Mammary epithelial cell (primary cell): ENCODE measurements around the gene CTBP2.

ENCODE experiments used
- EZH2 ChIP-seq: IDR thresholded peaks from 2 replicates; pipeline ENCODE4 v1.6.1; 2012; ENCODE audit warnings: low read length, inconsistent platforms, borderline replicate concordance
- TF ChIP-seq, protein P1 (sequence below), 2 donors: IDR thresholded peaks in 1 of 2; conservative IDR thresholded peaks in 1 of 2; 2 replicates each; pipeline ENCODE4 v1.5.1; 2011 to 2012; ENCODE audit warnings: inconsistent platforms in 2 of 2, low read length in 2 of 2, mild to moderate bottlenecking in 2 of 2, control low read depth in 1 of 2, low read depth in 1 of 2; ENCODE audit not compliant: insufficient read depth in 1 of 2; ENCODE audit errors: extremely low read depth in 1 of 2

DNA sequence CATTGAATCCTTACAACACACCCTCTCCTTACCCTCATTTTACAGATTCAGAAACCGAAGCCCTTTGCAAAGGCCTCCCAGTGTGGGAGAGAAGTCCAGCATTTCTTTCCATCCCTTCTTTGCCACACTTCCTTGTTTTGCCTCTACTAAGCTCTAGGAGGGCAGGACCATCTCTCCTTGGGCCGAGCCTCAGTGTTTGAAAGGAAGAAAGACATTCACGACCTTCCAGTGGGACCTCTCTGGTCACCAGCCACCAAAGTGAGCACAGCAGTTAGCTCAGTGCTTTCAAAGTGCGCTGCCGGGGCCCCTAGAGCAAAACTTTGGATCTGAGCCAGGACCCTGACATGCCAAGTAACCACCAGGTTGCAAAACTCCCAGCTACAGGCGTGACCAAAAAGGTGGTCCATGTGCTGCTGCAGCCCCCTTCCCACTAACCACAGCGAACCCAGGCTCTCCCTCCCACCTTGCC lies 12.4 kb downstream of the CTBP2 start:
- no peak for TF ChIP-seq EZH2
- TF ChIP-seq, protein P1, sequence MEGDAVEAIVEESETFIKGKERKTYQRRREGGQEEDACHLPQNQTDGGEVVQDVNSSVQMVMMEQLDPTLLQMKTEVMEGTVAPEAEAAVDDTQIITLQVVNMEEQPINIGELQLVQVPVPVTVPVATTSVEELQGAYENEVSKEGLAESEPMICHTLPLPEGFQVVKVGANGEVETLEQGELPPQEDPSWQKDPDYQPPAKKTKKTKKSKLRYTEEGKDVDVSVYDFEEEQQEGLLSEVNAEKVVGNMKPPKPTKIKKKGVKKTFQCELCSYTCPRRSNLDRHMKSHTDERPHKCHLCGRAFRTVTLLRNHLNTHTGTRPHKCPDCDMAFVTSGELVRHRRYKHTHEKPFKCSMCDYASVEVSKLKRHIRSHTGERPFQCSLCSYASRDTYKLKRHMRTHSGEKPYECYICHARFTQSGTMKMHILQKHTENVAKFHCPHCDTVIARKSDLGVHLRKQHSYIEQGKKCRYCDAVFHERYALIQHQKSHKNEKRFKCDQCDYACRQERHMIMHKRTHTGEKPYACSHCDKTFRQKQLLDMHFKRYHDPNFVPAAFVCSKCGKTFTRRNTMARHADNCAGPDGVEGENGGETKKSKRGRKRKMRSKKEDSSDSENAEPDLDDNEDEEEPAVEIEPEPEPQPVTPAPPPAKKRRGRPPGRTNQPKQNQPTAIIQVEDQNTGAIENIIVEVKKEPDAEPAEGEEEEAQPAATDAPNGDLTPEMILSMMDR (conservative IDR thresholded peaks at IDR 0.05 in 1 of 2, IDR thresholded peaks at IDR 0.05 in 1 of 2; ENCODE audit: extremely low read depth in 1 of 2, insufficient read depth in 1 of 2, low read depth in 1 of 2, low read length in 2 of 2): no peak
